Hepatocyte (in vitro differentiated cells): Measurements from ENCODE around the gene SLC15A3.

Source experiments
- CTCF ChIP-seq: fragments of 200-600 bp; sonication (generic); IDR thresholded peaks from 2 replicates; pipeline ENCODE4 v1.5.1; 2016; ENCODE audit warnings: antibody characterized with exemption, mild to moderate bottlenecking; ENCODE audit not compliant: poor library complexity
- EZH2 ChIP-seq: fragments of 200-600 bp; sonication (generic); IDR thresholded peaks from 2 replicates; pipeline ENCODE4 v1.6.1; 2016; ENCODE audit warnings: antibody characterized with exemption, mild to moderate bottlenecking, borderline replicate concordance

- TF ChIP-seq CTCF (no peak), EZH2 (no peak)
These were observed 17.7 kb downstream of the SLC15A3 start for GRCh38 chr11:60934124-60934789.
